Stimulated activated CD4-positive, alpha-beta T cell treated with anti-CD3 and anti-CD28 coated beads, Interleukin-12 subunit alpha, Interleukin-12 subunit beta, amount 100 ng/mL, for 4 hours (primary cell): ENCODE results near the gene GLCCI1.
"Not testable (repeated sequence)": the region's sequence is repeated elsewhere in the genome, so short reads cannot be mapped to it uniquely, and the experiment has no call there.

Source experiments
- DNase-seq: peaks from one replicate; pipeline ENCODE4 v3.0.0-alpha.2; 2020

GLCCI1 gene

DNA sequence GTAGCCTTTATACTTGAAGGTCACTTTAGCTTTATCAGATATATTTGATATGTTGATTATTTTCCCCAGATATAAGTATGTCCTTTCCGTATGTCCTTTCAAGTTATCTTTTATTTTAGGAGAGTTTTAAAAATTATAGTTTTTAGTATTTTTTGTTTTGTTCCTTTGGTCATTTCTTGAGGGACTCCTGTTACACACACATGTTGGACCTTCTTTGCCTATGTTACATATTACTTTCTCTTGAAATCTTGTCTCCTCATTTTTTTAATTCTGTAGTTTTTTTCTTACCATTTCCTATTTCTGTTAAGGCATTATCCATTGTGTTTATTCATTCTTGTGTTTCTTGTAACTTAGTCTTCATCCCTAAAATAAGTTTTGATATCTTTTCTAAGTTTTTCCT, 23.9 kb downstream of the GLCCI1 start:
- no peak for DNase-seq

DNA sequence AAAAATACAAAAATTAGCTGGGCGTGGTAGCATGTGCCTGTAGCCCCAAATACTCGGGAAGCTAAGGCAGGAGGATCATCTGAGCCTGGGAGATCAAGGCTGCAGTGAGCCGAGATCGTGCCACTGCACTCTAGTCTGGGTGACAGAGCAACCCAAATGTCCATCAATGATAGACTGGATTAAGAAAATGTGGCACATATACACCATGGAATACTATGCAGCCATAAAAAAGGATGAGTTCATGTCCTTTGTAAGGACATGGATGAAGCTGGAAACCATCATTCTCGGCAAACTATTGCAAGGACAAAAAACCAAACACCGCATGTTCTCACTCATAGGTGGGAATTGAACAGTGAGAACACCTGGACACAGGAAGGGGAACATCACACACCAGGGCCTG, 26.8 kb downstream of the GLCCI1 start:
- DNase-seq: not testable (repeated sequence)

DNA sequence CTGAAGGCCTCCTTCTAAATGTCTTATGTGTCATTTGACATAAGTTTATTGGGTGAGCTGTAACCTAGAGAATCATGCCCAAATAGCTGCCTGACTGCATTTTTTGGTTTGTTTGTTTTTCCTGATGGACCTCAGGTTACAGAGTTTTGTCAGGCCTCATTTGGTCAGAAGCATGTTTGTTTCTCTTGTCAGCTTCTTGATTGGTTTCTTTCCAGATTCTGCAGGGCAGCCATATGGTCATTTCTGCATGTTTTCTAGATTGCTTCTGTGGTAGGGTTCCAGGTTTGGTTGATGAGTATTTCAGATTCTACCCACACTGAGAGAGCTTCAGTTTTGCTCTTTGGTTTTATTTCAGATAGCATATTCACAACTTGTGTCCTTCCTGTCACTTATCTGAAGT, 28.0 kb downstream of the GLCCI1 start:
- no peak for DNase-seq

DNA sequence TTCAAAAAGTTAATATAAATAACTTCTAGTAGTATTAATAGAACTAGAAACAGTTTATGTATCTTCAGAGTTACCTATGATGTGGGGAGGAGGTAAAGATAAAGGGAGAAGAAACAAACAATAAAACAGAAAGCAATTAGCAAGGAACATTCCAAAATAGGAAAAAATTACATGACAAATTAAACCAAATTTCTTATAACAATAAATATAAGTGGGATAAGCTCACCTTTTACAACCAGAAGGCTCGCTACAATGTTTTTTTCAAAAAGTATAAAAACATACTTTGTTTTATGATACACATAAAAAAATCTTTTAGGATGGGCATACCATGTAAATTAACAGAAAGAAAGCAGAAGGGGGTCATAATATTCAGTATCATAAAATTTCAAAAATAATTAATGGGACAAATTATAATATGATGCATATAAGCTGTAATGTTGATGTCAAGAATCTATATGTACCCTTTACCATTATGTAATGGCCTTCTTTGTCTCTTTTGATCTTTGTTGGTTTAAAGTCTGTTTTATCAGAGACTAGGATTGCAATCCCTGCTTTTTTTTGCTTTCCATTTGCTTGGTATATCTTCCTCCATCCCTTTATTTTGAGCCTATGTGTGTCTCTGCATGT, 31.8 kb downstream of the GLCCI1 start:
- no peak for DNase-seq

DNA sequence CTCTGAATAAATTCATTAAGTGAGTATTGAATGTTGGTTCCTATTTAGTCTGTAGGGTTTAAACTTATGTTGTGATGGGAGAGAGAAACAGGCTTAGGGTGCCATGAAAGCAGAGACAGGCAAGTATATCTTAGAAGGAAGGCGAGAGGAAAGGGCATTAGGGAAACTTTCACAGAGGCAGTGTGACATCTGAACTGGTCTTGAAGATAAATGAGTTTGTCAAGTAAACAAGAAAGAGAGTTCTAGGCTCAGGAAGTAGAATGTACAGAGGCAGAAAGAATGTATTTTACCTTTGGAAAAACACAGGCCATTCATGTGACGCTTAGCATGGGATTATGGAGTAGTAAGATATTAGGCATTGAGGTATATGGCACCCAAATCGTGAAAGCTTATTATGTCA, 34.5 kb downstream of the GLCCI1 start:
- no peak for DNase-seq

DNA sequence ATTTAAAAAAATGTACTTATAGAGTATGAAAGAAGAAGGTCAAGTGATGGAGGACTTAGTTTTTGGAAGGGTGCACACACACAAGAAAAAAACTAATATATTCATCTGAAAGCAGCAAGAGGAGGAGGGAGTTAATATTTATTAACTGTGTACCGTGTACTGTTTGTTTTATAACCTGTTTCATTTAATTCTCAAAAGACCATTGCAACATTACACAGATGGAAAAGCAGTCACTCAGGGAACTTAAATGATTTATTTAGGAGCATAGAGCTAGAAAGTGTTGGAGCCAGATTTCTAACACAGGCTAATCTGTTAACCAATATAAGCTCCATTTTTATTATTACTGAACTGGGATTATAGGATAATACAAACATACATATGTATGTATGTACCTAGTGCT, 36.7 kb downstream of the GLCCI1 start:
- DNase-seq: no peak

DNA sequence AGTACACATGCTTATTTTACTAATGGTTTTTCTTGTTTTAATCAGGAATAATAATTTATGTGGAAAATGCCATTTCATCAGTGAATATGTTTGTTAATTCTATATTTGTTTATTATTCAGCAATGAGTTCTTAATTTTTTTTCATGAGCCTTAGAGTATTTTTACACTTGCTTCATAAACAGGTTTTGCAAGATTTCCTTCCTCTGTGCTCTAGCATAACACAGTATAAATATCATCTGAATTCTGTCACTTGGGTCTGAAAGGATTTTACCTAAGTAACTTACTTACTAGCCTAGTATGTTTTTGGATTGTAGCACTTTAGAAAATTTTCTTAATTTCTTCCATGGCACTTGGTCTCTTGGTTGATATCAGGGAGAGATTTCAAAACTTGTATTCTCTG, 45.8 kb downstream of the GLCCI1 start:
- DNase-seq: no peak

DNA sequence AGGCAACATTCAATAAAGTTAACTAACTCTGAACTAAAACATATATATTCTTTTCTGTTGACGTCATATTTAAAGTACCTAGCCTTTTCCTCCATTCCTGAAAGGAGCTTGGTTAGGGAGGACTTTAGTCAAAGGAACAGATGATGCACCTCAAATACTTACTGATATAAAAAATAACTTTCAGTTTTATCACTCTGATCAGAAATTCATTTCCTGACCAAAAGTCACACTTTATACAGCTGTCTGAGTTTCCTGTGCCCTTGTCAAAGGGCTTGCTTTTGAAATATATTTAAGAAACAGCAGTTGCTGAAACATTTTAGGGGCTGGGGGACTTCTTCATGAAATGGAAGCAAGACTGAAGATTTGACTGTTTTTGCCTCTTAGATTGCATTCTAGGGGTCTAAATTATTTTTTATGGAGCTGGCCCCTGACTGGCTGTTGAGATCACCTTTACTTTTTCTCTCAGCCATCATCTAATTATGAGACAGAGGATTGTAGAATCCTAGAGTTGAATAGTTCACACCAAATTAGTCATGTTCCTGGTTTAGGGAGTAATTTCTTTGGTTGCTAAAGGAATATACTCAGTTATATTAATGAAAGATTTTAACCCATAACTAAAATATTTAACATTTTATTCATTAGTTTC, 46.6 kb downstream of the GLCCI1 start:
- DNase-seq: no peak

DNA sequence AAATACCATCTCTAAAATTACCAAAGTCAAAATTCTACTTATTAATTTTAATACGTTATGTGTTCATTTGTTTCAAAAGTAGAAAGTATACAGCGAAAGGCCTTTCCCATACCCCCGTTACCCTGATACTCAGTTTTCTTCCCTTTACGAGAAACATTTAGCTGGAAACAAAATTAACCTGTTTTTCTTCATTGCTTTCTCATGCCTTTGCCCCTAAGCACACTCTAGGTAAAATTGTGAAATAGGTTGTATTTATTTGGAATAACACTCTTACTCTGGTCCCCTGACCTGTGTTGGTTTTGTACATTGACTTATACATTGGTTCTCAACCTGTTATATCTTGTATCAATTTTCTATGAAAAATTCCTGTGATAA, 47.1 kb downstream of the GLCCI1 start:
- DNase-seq: no peak

DNA sequence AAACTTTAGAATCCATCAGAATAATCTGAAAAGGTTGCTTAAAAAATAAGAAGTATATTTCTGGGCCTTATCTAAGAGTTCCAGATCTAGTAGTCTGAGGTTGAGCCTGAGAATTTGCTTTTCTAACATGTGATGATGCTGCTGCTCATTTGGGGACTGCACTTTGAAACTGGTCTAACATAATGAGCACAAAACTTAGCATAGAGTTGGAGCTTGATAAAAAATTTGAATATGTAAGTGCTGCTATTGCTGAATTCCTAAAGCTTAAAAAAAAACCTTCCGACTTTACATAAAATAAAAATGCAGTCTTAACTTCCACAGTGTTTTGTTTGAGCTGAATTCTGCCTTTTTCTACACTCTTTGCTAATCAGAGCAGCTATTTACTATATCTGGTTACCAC, 48.8 kb downstream of the GLCCI1 start:
- no peak for DNase-seq

DNA sequence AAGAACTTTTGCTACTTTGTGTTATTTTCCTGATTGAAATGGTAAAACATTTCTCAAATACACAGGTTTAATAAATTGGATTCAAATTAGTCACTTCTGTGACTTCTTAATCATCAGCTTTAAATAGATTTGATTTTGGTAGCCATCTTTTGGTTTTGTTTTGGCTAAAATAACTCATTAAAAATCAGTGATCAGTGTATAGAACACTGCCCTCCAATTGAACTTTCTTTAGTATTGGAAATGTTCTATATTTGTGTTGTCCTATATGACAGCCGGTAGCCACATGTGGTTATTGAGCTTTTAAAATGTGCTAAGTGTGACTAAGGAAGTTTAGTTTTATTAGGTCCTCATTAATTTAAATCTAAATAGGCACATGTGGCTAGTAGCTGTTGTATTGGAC, 50.4 kb downstream of the GLCCI1 start:
- DNase-seq: no peak

DNA sequence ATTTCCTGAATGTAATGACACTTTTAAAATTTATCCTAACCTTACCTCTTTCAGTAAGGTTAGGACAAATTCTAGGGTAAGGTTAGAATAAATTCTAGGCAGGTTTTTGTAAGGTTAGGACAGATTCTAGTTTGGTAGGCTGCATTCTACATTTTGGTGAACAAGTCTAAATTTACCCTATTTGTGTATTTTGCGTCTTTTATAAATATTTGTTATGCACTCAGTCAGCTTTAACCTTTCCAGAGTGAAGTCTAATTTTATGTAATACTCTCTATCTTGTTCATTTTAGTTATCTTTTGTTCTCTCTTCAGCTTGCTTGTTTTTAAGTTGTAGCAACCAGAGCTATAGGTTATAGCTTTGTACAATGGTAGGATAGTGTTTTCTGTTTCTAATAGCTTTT, 54.0 kb downstream of the GLCCI1 start:
- DNase-seq: no peak

DNA sequence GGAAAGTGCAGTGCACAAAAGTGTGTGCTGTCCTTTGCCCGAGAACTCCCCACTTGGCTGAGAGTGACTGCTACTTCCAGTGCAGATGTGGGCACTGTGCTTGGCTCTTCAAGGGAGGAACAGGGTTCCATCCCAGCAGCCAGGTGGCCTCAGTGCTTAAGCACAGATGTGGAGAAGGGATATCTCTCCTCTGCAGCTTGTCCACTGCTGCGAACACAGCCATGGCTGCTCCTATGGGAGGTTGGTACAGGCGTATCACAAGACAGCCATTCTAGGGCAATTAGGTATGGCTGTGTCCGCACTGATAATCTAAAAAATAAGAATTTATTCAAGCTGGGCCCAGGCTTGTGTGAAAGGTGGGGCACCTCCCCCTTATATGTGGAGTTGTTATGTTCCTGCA, 66.6 kb downstream of the GLCCI1 start:
- no peak for DNase-seq

DNA sequence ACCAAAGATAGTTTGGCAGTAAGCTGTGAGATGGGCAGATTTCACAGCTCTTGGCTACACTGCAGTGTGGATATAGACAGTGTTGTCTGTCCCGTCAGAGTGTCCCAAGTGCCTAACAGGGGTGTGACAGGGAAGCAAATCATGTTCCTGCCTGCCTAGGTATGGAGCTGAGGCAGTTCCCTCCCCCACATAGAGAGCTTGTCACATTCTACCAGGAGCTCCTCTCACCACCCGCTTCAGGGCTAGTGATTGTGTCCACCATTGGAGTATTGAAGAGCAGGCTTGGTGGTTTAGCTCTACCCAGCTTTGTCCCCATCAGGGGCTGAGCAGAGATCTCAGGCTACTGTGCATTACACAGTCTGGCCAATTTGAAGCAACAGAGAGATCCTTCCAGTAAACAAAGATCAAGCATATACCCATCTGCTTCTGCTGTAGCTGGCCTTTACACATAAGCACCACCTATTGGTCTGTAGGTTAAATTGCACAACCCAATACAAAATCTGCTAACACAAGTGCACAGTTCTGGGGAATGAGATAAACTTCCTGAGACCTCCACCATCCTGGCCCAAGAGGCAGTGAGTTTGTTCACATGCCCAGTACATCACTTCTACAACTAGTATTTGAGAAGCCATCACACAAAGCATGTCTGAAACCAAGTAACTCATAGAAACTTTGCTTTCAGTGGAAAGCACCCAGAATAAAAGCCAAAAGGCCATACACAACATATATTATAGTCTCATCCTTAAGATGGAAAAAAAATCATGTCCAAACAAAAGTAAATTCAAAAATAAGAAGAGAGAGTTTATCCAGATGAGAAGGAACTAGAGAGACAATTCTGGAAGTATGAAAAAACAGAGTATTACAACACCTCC, 67.3 kb downstream of the GLCCI1 start:
- no peak for DNase-seq

DNA sequence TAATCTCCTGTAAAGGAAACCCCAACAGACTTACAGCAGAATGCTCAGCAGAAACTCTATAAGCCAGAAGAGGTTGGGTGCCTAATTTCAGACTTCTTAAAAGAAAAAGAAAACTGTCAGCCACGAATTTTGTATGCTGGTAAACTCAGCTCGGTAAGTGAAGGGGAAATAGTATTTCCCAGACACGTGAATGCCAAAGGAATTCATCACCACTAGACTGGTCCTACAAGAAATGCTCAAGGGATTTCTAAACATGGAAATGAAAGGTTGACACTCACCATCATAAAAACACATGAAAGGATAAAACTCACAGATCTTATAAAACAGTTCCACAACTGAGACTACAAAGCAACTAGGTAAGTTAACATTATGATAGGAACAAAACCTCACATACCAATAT, 68.6 kb downstream of the GLCCI1 start:
- DNase-seq: no peak

DNA sequence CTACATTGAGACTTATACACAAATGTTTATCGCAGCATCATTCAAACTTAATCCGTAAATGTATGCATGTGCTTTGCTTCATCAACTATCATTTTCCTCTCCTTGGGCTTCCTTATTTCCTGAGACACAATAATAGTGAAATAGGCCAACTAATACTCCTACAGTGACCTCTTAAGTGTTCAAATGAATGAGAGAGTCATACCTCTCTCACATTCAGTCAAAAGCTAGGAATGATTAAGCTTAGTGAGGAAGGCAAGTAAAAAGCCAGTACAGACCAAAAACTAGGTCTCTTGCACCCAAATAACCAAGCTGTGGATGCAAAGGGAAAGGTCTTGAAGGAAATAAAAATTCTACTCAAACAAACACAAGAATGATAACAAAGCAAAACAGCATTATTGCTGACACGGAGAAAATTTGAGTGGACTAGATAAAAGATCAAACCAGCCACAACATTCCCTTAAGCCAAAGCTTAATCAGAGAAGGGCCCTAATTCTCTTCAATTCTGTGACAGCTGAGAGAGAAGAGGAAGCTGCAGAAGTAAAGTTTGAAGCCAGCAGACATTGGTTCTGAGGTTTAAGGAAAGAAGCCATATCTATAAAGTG, 72.3 kb downstream of the GLCCI1 start:
- DNase-seq: no peak

DNA sequence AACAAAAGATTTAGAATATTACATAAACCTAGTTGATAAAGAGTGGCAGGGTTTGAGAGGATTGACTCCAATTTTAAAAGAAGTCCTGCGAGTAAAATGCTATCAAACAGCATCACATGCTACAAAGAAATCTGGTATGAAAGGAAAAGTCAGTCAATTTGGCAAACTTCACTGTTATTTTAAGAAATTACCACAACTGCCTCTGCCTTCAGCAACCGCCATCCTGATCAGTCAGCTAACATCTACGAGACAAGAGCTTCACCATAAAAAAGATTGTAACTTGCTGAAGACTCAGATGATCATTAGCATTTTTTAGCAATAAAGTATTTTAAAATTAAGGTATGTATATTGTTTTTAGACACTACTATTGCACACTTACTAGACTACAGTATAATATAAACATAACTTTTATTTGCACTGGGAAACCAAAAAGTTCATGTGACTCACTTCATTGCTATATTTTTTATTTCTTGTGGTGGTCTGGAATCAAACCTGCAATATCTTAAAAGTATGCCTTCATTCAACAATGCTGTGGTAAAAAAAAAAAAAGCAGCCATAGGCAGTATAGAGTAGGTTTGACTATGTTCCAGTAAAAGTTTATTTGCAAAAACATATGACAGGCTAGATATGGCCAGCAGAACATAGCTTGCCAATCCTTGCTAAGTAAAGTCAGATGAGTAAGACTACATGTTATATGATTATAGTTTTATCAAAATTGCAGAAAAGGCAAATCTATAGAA, 74.4 kb downstream of the GLCCI1 start:
- no peak for DNase-seq

DNA sequence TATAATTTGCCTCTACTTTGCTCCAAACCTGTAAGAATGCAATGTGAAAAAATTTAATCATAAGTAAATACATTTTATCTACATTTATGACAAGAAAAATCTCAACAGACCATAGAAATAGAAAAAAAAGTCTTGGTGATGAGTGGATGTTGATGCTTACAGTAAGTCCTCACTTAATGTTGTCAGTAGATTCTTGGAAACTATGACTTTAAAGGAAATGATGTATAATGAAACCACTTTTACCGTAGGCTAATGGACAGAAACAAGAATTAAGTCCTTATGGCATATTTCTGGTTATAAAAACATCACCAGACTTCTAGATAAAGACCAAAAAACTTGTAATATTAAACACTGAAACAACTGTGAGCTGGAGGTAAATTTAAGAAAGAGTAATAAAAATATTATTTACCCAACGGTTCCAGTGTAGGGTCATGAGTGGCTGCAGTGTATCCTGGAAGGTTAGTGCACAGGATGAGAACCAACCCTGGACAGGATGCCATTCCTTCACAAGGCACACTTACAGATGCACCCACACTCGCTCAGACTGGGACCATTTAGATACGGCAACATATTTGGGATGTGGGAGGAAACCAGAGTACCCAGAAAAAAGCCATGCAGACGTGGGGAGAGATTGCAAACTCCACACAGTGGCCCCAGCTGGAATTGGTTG, 76.3 kb downstream of the GLCCI1 start:
- no peak for DNase-seq

DNA sequence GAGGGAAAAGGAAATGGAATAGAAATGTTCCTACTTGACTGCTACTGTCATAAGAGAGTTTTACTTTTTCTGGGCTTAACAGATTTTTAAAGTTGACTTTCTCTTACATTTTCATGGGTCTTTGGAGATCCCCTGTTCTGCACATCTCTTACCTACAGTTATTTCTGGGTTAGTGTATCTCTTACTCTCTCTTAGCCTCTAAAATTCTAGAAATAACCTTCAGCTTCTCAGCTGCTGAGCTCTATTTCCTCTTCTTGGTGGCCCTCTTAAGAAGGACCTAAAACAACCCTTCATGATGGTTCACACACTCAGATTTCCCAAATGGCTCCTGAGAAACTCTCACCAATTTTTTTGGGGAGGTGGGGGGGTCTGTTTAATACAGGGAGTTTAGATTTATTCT, 79.5 kb downstream of the GLCCI1 start:
- not testable (repeated sequence) for DNase-seq

DNA sequence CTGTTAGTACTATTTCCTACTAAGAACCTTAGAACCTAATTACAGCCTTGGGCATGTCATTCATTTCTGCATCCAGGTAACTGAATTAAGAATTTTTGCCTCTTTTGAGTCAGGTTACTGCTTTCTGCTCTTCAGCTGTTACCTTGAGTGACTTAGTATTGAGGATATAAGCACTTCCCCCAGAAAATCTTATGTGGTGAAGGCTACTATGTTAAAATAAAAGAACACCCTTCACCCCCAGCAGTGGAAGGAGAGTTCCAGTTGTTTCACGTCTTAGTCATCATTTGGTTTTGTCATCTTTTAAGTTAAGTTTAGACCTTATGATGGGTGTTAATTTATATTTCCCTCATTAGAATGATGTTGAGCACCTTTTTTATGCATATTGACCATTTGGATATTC, 82.8 kb downstream of the GLCCI1 start:
- no peak for DNase-seq

DNA sequence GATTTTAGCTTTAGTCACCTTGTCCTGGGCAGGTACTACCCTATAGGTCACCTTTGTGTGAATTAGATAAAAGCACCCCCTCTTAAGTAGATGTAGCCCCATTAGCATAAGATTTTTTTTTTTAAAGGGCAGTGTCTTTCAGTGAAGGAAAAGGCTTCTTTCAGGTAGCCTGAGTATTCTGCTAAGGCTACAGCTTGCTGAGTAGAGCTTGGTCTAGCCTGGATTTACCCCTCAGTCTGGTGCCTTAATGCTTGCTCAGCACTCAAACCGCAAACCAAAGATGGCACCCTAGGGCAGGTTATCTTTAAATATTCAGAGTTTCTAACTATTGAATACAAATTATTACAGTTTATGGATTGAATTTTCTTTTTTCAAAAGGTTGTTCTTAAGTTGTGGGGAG, 83.4 kb downstream of the GLCCI1 start:
- no peak for DNase-seq

DNA sequence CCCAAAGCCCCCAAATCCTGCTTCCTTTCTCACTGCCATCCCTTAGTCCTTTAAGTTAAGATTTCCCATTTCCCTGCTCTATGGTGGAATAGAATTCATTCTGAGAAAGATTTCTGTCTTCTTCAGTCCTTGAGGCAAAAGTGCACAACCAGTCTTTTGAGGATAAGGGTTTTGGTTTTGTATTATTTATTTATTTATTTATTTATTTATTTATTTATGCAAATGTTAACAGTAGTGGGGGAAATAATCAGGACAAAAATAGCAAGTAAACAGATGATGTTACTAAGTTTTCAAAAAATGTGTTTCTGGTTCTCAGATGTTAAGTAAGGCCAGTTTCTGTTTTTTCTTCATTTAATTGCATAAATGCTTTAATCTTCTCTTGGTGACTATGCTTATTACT, 84.2 kb downstream of the GLCCI1 start:
- no peak for DNase-seq

DNA sequence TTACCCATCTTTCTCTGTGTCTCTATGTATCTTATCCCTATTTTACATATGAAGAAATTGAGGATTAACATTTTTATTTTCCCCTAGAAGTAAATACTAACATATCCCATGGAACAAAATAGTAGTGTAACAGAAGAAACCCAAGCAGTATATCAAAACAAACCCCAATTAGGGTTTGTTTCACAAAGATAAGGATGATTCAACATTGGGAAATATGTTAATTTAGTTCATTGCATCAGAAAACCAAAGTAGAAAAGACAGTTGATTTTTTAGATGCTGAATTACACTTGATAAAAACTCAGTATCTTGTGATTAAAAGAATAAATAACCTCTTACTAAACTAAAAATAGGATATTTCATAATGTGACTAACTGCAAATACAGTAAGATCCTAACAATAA, 87.8 kb downstream of the GLCCI1 start:
- DNase-seq: no peak
